Measurements from ENCODE around the gene KHDC1L.
"Not testable (repeated sequence)": the region's sequence is repeated elsewhere in the genome, so short reads cannot be mapped to it uniquely, and the experiment has no call there.

The KHDC1L gene

GRCh38 chr6:73242001-73242400 is 16.7 kb upstream of the KHDC1L start:
- Histone ChIP-seq H3K4me3 (ENCODE audit: low read length) (no peak overlapping the region), H3K9me3 (ENCODE audit: insufficient read depth, low read depth, low read length) (no peaks in the 10 kb centered on the region), H3K9ac (ENCODE audit: low read depth, low read length) (no peak overlapping the region), H3K36me3 (ENCODE audit: insufficient read depth, low read length) (no peaks in the 10 kb centered on the region), H3K4me1 (ENCODE audit: insufficient read depth, low read length) (no peaks in the 10 kb centered on the region), H3K27ac (ENCODE audit: low read depth, low read length) (no peak overlapping the region), H3K27me3 (ENCODE audit: insufficient read depth, low read length) (no peaks in the 10 kb centered on the region)
- 92% methylated on average over 5 of the region's 5 CpGs for WGBS

- WGBS = 94% methylated on average over 4 of the region's 4 CpGs
These were observed 15.4 kb upstream of the KHDC1L start for GRCh38 chr6:73240730-73241129.

DNA sequence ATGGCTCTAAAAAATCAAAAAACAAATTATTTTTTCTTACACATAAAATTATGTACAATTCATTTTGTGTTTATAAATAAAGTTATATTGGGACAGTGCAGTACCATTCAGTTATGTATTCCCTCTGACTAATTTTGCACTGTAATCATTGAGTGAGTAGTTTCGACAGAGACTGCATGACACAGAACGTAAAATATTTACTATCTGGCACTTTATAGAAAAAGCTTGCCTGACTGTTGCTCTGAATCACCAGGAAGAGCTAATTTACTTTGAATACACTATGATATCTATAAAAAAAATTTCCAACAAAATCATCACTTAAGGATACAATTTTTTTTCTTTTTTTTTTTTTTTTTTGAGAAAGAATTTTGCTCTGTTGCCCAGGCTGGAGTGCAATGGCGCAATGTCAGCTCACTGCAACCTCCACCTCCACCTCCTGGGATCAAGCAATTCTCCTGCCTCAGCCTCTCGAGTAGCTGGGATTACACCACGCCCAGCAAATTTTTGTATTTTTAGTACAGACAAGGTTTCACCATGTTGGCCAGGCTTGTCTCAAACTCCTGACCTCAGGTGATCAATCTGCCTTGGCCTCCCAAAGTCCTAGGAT is 11.0 kb upstream of the KHDC1L start:
- 97% methylated on average over 5 of the region's 5 CpGs for WGBS
- Histone ChIP-seq H3K4me1 (ENCODE audit: insufficient read depth, low read length) (no peaks in the 10 kb centered on the region), H3K9me3 (ENCODE audit: insufficient read depth, low read depth, low read length) (no peaks in the 10 kb centered on the region), H3K27me3 (ENCODE audit: insufficient read depth, low read length) (no peaks in the 10 kb centered on the region), H3K27ac (ENCODE audit: low read depth, low read length) (no peak overlapping the region), H3K36me3 (ENCODE audit: insufficient read depth, low read length) (no peaks in the 10 kb centered on the region), H3K9ac (ENCODE audit: low read depth, low read length) (no peak overlapping the region), H3K4me3 (ENCODE audit: low read length) (no peak overlapping the region)

More at GRCh38 chr6:73240730-73241129, 15.4 kb upstream of the KHDC1L start:
- H3K9ac ChIP-seq (ENCODE audit: low read depth, low read length) = no peak overlapping the region
- H3K9me3 ChIP-seq (ENCODE audit: insufficient read depth, low read depth, low read length) = no peaks in the 10 kb centered on the region
- no peak overlapping the region for H3K27ac ChIP-seq (ENCODE audit: low read depth, low read length)
- no peaks in the 10 kb centered on the region for H3K36me3 ChIP-seq (ENCODE audit: insufficient read depth, low read length)
- no peaks in the 10 kb centered on the region for H3K4me1 ChIP-seq (ENCODE audit: insufficient read depth, low read length)
- no peak overlapping the region for H3K4me3 ChIP-seq (ENCODE audit: low read length)
- H3K27me3 ChIP-seq (ENCODE audit: insufficient read depth, low read length) = no peaks in the 10 kb centered on the region

GRCh38 chr6:73234733-73235132 is 9.4 kb upstream of the KHDC1L start:
- WGBS = 75% methylated on average over 1 of the region's 1 CpG

DNA sequence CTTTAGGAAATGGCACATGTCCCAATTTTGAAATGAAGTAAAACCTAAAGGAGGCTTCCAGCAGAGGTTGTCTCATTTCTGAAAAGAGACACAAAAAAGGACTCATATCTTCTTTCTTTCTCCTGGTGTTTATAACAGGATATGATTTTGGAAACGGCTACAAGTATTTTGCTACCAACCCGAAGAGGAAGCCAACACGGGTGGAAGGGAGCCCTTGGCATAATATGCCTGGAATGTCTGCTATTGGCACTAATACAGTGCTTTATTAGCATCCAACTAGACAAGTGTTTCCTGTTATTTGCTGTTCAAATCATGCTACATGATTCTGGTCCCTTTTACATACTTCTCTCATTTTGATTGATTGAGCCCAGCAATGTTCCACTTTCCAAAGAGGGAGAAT is 8.7 kb upstream of the KHDC1L start:
- not testable (repeated sequence) for H3K36me3 ChIP-seq (ENCODE audit: insufficient read depth, low read length); H3K4me3 ChIP-seq (ENCODE audit: low read length); H3K27me3 ChIP-seq (ENCODE audit: insufficient read depth, low read length); H3K27ac ChIP-seq (ENCODE audit: low read depth, low read length); H3K9me3 ChIP-seq (ENCODE audit: insufficient read depth, low read depth, low read length); H3K9ac ChIP-seq (ENCODE audit: low read depth, low read length); H3K4me1 ChIP-seq (ENCODE audit: insufficient read depth, low read length)
- 72% methylated on average over 3 of the region's 3 CpGs for WGBS

More at GRCh38 chr6:73234733-73235132, 9.4 kb upstream of the KHDC1L start:
- no peak overlapping the region for H3K27ac ChIP-seq (ENCODE audit: low read depth, low read length)
- no peaks in the 10 kb centered on the region for H3K4me1 ChIP-seq (ENCODE audit: insufficient read depth, low read length)
- H3K9ac ChIP-seq (ENCODE audit: low read depth, low read length) = no peak overlapping the region
- H3K9me3 ChIP-seq (ENCODE audit: insufficient read depth, low read depth, low read length) = no peaks in the 10 kb centered on the region
- H3K4me3 ChIP-seq (ENCODE audit: low read length) = no peak overlapping the region
- H3K27me3 ChIP-seq (ENCODE audit: insufficient read depth, low read length) = no peaks in the 10 kb centered on the region
- no peaks in the 10 kb centered on the region for H3K36me3 ChIP-seq (ENCODE audit: insufficient read depth, low read length)

GRCh38 chr6:73233048-73233447 is 7.8 kb upstream of the KHDC1L start:
- no peaks in the 10 kb centered on the region for H3K9me3 ChIP-seq (ENCODE audit: insufficient read depth, low read depth, low read length)
- H3K27ac ChIP-seq (ENCODE audit: low read depth, low read length) = no peak overlapping the region
- no peaks in the 10 kb centered on the region for H3K4me1 ChIP-seq (ENCODE audit: insufficient read depth, low read length)
- H3K36me3 ChIP-seq (ENCODE audit: insufficient read depth, low read length) = no peaks in the 10 kb centered on the region
- H3K4me3 ChIP-seq (ENCODE audit: low read length) = no peak overlapping the region
- WGBS = 94% methylated on average over 6 of the region's 6 CpGs
- H3K27me3 ChIP-seq (ENCODE audit: insufficient read depth, low read length) = no peaks in the 10 kb centered on the region
- no peak overlapping the region for H3K9ac ChIP-seq (ENCODE audit: low read depth, low read length)

GRCh38 chr6:73231986-73232391 is 6.7 kb upstream of the KHDC1L start:
- H3K4me3 ChIP-seq (ENCODE audit: low read length) = no peak overlapping the region
- no peak overlapping the region for H3K9ac ChIP-seq (ENCODE audit: low read depth, low read length)
- no peak overlapping the region for H3K27ac ChIP-seq (ENCODE audit: low read depth, low read length)
- H3K4me1 ChIP-seq (ENCODE audit: insufficient read depth, low read length) = no peaks in the 10 kb centered on the region
- no peaks in the 10 kb centered on the region for H3K9me3 ChIP-seq (ENCODE audit: insufficient read depth, low read depth, low read length)
- 88% methylated on average over 1 of the region's 1 CpG for WGBS
- H3K27me3 ChIP-seq (ENCODE audit: insufficient read depth, low read length) = no peaks in the 10 kb centered on the region
- H3K36me3 ChIP-seq (ENCODE audit: insufficient read depth, low read length) = no peaks in the 10 kb centered on the region

DNA sequence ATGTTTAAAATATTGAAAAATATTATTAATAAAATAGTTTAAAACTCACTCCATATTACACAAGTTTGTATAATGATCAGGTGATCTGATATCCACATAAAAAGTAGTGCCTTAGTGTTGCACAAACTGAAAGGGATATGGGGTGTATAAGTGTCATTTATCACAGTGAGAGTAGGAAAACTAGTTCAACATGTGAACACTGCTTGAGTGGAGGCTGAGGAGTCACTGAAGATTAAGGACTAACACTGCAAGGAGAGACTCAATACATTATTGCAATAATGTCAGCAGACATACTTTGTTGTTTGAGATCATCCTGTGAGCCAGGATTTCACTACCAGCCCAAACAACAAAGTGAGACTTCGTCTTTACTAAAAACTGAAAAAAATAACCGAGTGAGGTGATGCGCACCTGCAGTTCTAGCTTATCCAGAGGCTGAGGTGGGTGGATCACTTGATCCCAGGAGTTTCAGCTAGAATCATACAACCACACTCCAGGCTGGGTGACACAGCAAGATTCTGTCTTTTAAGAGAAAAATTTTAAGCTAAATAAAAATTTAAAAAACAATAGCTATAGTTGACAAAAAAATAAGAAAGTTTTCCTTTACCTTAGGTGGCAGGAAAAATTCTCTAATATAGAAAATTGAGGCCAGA is 2.4 kb upstream of the KHDC1L start:
- Histone ChIP-seq H3K27me3 (ENCODE audit: insufficient read depth, low read length) (no peaks in the 10 kb centered on the region), H3K36me3 (ENCODE audit: insufficient read depth, low read length) (no peaks in the 10 kb centered on the region), H3K9me3 (ENCODE audit: insufficient read depth, low read depth, low read length) (no peaks in the 10 kb centered on the region), H3K9ac (ENCODE audit: low read depth, low read length) (no peak overlapping the region), H3K4me3 (ENCODE audit: low read length) (no peak overlapping the region), H3K27ac (ENCODE audit: low read depth, low read length) (no peak overlapping the region), H3K4me1 (ENCODE audit: insufficient read depth, low read length) (no peaks in the 10 kb centered on the region)
- 98% methylated on average over 3 of the region's 3 CpGs for WGBS

DNA sequence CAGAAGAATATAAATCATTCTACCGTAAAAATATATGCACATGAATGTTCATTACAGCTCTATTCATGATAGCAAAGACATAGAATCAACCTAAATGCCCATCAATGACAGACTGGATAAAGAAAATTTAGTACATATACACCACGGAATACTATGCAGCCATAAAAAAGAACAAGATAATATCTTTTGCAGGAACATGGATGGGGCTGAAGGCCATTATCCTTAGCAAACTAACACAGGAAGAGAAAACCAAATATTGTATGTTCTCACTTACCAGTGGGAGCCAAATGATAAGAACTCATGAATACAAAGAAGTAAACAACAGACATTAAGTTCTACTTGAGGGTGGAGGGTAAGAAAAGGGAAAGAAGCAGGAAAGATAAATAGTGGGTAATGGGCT is 8.4 kb downstream of the KHDC1L start:
- no peak overlapping the region for H3K4me3 ChIP-seq (ENCODE audit: low read length)
- no peak overlapping the region for H3K27ac ChIP-seq (ENCODE audit: low read depth, low read length)
- 91% methylated on average over 2 of the region's 2 CpGs for WGBS
- no peaks in the 10 kb centered on the region for H3K4me1 ChIP-seq (ENCODE audit: insufficient read depth, low read length)
- no peaks in the 10 kb centered on the region for H3K9me3 ChIP-seq (ENCODE audit: insufficient read depth, low read depth, low read length)
- no peaks in the 10 kb centered on the region for H3K36me3 ChIP-seq (ENCODE audit: insufficient read depth, low read length)
- H3K27me3 ChIP-seq (ENCODE audit: insufficient read depth, low read length) = no peaks in the 10 kb centered on the region
- H3K9ac ChIP-seq (ENCODE audit: low read depth, low read length) = no peak overlapping the region

DNA sequence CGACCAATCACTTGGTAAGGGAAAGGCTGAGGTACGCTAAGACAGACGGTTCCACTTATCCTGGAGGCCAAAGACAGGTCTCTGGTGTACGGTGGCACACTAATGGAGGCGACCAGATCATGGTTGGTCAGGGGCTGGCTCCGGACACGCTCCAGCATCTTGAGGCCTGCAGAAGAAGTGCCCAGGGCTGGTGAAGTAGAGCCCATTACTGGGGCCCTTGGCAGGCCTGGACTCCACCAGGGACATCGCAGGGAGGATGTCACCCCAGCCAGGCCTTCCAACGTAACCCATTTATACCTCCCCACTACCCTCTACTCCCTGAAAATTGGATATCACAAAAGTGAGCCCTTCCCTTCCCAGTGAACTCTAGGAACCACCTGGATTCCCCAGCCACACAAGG is 16.2 kb downstream of the KHDC1L start:
- Histone ChIP-seq H3K9me3 (ENCODE audit: insufficient read depth, low read depth, low read length) (peaks cover 5% of the 10 kb centered on the region; the same call in 1 of the 2 replicates), H3K27ac (ENCODE audit: low read depth, low read length) (no peak overlapping the region), H3K9ac (ENCODE audit: low read depth, low read length) (no peak overlapping the region), H3K36me3 (ENCODE audit: insufficient read depth, low read length) (no peaks in the 10 kb centered on the region), H3K4me3 (ENCODE audit: low read length) (no peak overlapping the region), H3K4me1 (ENCODE audit: insufficient read depth, low read length) (peaks cover 2% of the 10 kb centered on the region; the same call in 1 of the 2 replicates), H3K27me3 (ENCODE audit: insufficient read depth, low read length) (no peaks in the 10 kb centered on the region)
- WGBS = 79% methylated on average over 9 of the region's 9 CpGs

DNA sequence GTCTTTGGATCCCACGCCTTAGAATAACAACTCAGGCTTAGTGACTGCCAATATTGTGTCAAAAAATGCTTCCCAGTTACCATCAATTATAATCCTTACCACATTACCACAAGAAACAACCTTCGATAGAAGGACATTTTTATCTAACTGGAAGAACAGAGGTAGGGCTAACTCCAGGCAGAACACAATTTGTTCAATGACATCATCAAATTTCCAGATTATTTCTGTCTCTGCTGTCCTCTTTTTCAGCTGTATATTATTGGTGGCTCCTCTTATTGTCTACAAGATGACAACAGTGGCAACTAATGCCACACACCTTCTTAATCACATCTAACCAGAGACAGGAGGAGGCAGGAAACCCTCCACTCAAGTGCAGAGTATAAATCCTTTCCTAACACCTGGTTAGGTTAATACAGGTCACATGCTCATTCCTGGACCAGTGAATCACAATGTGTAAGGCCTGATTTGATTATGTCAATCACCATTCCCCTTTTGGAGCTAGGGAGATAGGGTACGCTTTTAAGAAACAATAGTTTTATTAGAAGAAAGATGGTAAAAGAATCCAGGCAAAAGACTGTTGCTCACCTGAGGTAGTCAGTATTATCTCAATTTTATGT is 18.0 kb downstream of the KHDC1L start:
- no peak overlapping the region for H3K27ac ChIP-seq (ENCODE audit: low read depth, low read length)
- peaks cover 5% of the 10 kb centered on the region; the same call in 1 of the 2 replicates for H3K9me3 ChIP-seq (ENCODE audit: insufficient read depth, low read depth, low read length)
- WGBS = 94% methylated on average over 3 of the region's 3 CpGs
- H3K4me1 ChIP-seq (ENCODE audit: insufficient read depth, low read length) = peaks cover 5% of the 10 kb centered on the region; the same call in 1 of the 2 replicates
- no peak overlapping the region for H3K9ac ChIP-seq (ENCODE audit: low read depth, low read length)
- H3K36me3 ChIP-seq (ENCODE audit: insufficient read depth, low read length) = no peaks in the 10 kb centered on the region
- H3K27me3 ChIP-seq (ENCODE audit: insufficient read depth, low read length) = no peaks in the 10 kb centered on the region
- H3K4me3 ChIP-seq (ENCODE audit: low read length) = no peak overlapping the region
